CD4-positive, alpha-beta T cell treated with Interleukin-17A for 1 hour (primary cell): Measurements from ENCODE around the gene FST.
A peak's percentile ranks its signal among the peaks of the same experiment; 100 is the strongest.

Source experiments
- DNase-seq: peaks from one replicate; pipeline ENCODE4 v3.0.0-alpha.2; 2020

Gene FST

DNA sequence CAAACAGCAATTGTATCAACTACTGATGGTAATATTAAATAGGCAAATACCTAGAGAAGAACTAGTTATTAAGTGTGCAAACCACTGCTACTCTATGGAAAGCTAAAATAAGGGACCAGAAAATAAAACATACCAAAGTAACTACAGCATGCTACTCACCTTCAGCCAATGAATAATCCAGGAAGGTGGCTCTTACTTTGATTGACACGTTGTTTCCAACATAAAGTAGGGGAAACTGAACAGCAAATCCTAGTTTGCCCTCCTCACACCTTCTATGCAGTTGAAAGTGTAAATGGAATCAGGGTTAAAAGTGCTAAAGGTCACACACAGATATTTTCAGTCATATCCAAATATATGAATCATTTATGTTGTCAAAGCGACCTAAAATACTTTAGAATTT, 5.1 kb upstream of the FST start:
- DNase-seq = no peak

DNA sequence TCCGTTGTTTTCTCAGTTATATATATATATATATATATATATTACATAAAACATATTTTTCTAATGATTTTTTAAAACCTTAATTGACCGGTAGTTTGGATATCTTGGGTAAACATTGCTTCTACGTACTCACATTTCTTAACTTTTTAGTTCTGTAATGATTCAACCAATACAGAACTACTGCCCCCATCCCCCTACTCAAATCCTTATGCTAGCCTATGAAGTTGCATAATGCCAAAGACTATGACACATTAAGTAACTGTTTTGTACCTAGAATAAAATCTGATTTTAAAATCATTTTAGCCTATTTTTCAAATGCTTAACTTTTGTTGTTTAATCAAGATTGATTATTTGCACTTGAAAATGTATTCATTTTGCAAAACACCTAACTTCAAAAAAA, 4.4 kb upstream of the FST start:
- no peak for DNase-seq

DNA sequence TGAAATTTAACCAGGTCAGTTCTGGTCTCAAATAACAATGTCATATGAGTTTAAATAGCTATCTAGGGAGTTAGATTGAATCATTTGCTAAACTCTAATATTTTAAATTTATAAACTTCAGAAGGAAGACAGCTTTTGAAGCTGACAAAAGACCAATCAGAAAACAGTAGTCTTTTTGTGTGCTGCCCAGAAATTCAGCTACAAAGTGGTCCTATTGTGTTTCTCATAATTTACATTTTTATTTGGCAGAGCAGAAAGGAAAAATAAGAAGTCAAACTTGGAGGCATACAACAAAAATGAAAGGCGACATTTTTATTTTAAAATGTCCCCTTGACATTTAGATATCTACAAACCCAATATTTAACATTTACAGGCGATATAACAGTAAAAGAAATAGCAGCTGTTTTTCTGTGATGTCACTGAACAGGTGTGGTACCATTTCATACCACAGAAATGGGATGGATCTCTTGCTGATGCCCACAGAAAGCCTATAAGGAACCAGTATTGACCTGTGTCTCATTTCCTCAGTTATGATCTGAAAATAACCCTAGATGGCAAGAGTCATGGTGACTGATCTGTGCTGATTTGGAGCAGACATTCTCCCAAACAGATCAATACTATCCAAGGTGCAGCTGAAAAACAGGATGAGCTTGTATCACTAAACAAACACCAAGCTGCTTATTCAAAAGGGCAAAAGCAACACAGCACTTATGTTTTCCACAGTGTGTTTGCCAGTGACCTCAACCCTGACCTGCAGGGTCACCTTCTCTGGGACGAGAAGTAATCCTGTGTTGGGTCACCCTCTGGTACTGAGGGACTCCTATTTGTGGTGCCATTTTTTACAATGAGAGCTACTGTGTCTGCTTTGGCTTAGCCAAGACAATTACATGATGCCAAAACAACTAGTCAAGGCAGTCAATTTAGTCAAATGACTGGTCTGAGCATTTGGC, 3.6 kb upstream of the FST start:
- DNase-seq = no peak

DNA sequence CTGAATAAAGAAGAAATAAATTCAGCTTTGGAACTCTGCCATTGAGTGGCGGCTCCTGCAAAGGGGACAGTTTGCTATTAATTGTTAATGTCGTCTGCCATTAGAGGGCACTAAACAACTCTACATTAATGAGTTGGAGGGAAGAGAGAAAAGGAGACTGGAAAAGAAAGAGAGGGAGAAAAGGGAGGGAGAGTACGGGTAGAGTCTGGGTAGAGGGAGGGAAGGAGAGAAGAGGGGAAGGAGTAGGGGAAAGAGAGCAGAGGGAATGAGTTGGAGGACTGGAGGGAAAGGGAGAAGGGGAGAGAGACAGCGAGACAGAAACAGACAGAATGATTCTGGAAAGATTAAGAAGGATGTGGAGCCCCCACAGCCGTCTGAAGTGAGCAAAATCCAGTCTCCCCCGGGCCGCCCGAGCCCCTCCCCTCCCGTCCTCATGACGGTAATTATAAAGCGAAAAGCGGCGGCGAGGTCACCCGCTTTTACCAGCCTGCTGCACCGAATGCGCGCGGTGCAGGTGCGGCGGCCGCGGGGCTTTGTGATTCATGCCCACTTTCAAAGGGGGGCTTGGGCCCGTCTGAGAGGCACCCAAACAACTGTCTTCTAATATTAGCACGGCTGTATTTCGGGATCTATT, 1.9 kb upstream of the FST start:
- peak; percentile 36 for DNase-seq

DNA sequence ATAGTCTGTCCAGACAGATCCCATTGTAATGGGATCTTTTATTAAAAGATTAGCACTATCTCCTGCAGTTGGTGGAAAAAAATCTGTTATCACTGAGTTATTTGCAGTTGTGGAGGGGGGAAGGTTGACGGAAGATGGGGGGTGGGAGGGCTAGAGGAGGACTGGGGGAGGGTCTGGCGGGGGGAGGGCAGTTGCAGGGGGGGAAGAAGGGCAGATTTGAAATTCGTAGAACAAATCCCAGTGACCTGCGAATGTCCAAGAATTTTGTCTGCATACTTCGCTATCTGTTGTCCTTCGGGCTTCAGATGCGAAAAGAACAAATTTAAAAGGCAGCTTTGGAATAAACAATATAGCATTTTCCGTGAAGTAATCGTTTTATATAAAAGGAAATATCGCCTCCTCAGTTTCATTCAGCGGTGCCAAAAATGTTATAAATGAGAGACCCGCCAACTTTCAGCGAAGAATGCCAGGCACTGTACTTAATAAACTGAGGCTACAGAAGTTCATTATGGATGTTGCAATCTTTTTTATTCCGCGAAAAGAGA, 1.3 kb upstream of the FST start:
- DNase-seq = no peak

DNA sequence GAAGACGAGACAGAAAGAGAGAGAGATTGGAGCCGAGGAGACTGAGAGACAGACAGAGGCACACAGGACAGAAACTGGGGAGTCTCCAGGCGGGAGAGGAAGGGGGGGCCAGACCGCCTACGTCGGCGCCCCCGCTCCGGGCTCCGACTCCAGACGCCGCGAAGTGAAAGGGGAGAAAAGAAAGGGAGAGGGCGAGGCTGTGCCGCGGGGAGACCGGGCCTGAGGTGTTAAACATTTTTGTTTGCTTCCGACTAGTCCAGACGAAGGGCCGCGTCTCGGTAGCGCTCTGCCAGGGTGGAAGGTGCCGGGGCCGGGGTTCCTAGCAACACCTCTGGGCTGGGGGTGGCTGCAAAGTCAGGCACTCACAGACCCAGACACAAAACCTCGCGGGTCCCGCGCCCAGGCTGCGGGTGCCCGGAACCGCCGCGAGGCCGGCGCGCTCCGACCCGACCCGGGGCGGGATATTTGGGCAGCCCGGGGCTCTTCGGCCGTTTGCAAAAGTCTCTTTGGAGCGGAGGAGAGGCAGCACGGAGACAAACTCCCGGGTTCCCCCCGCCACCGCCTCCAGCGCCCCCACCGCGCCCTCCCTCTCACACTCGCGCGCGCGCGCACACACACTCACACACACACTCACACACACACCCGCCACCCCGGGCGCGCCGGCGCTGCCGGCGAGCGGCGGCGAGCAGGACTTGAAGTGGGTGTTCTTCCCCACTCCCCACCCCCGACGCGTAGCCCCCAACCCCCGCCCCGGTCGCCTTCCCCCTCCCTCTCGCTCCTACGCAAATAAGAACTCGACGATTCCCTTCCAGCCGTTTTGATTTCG, 626 bp upstream of the FST start:
- peak; percentile 23 for DNase-seq

DNA sequence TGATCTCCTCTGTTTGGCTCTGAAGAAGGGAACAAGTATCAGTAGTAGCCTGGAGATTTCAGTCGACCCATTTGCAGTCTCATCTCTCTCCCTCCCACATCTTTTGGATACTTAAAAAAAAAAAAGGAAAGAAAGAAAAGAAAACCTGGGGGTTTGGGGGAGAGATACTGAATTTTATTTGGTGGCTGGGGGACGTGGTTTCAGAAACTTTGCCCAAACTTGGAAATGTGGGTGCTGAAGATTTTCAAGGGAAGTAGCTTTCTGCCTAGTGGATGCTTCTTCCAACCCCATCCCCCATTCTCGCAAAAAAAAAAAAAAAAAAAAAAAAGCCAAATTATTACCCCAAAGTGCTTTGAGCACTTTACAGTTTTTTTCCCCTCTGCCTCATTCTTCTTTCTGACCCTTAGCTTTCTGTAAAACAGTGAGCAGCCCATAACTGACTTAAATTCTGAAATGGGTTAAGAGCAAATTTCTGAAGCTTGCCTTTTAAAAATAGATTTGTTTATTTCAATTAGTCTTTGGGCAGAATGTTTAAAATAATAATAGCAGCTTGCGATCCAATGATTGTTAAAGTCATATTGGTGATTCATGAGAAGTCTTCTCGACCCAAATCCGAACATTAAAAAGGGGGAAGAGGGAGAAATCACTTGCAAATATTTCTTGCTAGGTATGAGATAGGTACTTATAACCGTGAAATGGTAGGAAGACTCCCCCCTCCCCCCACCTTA, 894 bp downstream of the FST start:
- DNase-seq = no peak

DNA sequence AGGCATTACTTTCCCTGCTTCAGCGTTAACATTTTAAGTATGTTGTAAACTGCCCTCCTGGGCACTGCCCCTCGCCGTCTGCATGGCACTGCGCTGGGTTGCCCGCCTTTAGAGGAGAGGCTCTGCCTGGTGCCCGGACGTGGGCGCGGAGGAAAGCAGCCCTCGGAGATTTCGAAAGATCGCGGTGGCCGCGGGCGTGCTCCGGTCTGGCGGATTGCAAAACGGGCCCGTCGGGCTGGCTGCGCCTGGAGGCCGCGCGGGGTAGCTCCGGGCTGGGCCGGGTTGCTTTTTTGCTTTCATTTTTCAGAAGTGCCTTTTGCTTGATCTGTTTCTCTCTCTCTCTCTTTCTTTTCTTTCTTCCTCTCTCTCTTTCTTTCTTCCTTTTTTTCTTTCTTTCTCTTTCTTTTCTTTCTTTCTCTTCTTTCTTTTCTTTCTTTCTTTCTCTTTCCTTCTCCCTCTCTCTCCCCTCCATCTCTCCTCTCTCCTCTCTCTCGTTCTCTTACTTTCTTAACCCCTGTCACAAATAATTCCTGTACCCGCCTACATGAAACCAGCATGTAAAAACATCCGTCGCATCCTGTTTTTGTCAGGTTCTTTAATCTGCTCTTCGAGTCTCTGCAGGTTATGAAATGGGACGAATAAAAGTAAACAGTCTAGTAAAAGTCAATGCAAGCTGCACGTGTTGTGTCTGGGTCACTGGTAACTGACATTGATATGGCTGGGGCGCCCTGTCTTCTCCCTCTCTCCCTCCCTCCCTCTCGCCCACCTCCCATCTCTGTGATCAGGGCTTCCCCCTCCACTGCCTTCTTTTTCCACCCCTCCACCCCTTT, 1.7 kb downstream of the FST start:
- peak; percentile 55 for DNase-seq

- DNase-seq = no peak
These were observed 2.5 kb downstream of the FST start for GRCh38 chr5:53482717-53483638.

DNA sequence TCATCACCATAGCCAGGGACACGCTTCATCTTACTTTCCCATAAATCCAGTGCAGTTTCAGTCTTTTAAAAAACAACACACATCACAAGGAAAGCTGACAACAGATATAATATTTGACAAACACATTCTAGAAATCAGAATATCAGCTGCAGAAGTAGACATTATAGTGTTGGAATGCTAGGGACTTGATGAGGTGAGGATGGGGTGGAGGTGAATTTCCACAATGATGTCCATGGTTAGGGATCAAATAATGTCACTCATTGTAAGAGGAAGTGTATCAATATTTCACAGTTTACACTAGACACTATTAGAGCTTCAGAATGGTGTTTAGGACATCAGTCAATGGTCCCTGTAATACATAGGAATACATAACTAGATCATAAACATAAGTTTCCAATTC, 7.0 kb downstream of the FST start:
- no peak for DNase-seq

DNA sequence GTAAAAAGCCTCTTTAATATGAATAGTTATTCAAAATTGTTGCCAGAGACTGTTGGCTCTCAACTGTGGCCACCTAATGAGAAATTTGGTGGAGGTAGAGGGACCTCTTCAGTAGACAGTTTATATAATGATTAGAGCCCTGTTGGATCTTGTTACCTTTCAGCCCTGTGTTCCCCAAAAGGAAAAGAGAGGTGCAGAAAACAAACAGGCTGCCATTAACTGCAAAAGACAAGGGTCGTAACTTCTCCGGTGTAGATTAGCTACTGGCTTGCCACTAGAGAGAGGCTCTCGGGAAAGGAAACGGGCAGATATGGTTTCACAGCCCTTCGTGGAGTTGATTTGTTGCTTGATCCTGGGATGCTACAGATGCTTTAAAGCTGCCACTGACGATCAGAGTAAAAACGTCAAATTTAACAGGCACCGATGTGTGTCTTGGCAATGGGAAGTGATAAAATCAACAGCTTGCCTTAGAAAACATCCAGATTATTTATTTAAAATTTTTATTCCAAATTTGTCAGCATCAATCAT, 7.8 kb downstream of the FST start:
- no peak for DNase-seq

DNA sequence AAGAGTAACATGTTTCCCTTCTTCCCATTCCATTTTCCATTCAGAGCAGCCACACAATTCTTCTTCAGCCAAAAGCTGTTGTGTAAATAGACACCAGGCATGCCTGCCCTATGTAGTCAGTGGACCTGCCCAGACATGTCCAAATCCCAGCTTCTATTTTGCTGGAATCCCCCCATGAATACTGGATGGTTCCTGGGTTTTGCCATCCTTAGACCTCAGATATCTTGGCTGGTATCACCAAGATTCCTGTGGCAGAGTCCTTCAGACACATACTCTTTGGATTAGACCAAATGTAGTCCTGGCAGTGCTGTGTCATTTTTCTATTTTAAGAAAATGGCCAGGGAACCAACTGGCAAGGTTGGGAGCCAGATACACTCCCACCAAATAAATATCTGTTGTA, 10.3 kb downstream of the FST start:
- no peak for DNase-seq

DNA sequence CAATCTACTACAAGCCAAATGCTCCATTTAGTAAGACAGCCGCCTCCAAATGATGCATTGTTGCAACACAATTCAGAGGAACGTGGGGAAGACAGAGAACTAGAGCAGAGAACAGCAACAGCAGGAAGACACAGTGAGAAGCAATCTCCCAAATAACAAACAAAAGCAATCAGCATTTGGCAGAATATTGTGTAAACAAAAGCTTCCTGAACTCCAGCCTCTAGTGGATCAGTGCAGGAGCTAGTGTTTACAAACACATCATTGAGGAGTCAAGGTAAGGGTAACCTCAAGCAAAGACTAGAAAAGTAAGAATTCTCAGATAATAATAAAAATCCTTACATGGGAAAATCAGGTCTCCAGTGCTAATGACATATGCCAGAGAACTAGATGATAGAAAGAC, 20.6 kb downstream of the FST start:
- no peak for DNase-seq

GRCh38 chr5:53503562-53504218, 23.3 kb downstream of the FST start:
- no peak for DNase-seq

GRCh38 chr5:53507013-53507412, 26.6 kb downstream of the FST start:
- no peak for DNase-seq

DNA sequence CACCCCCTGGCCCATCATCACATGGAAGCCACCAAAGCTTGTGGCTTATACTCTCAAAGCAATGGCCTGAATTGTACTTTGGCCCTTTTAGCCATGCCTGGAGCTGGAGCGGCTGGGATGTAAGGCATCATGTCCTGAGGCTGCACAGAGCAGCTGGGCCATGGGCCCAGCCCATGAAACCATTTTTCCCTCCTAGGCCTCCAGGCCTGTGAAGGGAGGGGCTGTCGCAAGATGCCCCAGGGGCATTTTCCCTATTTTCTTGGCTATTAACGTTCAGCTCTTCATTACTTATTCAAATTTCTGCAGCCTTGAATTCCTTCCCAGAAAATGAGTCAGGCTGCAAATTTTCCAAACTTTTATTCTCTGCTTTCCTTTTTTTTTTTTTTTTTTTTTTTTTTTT, 27.7 kb downstream of the FST start:
- no peak for DNase-seq

DNA sequence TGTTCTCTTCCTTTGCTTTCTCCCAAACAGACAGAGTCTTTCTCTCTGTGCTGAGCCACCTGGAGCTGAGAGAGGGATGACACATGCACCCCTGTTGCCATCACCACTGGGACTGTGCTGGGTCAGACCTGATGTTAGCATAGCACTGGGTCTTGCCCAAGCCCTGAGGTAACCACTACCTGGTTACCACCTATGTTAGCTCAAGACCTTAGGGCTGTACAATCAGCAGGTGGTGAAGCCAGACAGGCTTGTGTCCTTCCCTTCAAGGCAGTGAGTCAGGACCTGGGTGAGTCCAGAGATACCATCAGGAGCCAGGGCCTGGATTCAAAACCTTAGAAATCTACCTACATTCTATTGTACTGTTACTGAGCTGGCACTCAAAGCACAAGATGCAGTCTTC, 32.1 kb downstream of the FST start:
- DNase-seq = no peak

DNA sequence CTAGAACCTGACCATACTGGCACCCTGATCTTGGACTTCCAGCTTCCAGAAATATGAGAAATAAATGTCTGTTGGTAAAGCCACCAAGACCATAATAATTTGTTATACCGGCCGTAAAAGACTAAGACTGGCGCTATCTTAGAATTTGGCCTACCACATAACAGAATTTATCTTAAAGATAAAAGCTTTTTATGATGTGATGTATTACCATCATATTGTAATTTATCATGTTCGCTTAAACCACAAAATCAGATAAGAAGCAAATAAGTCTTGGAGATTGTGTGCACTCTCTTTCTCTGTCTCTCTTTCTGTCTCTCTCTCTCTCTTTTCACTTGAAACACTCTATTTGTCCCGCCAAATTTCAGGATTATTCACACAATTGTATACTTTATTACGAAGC, 35.6 kb downstream of the FST start:
- DNase-seq = no peak

- no peak for DNase-seq
These were observed 40.4 kb downstream of the FST start for GRCh38 chr5:53520813-53521212.
